PFSK-1 (cell line): ENCODE measurements around the gene CCR7.

ENCODE experiments used
- POLR2AphosphoS5 ChIP-seq: IDR thresholded peaks from 2 replicates; pipeline ENCODE4 v1.6.1; 2012; ENCODE audit warnings: low read depth, mild to moderate bottlenecking, control low read depth, low read length, moderate library complexity
- SIN3A ChIP-seq: IDR thresholded peaks from 2 replicates; pipeline ENCODE4 v1.6.1; 2012; ENCODE audit warnings: mild to moderate bottlenecking, low read length, moderate library complexity, borderline replicate concordance; ENCODE audit not compliant: insufficient read depth
- TAF1 ChIP-seq: IDR thresholded peaks from 2 replicates; pipeline ENCODE4 v1.6.1; 2012; ENCODE audit warnings: low read length, control low read depth, borderline replicate concordance; ENCODE audit not compliant: insufficient read depth
- TF ChIP-seq, protein P1 (sequence below), 2 experiments: IDR thresholded peaks; 2 replicates each; pipeline versions ENCODE4 v1.6.1 to v1.8.0; 2011 to 2012; ENCODE audit warnings: low read depth in 2 of 2, low read length in 2 of 2, control low read depth in 1 of 2, inconsistent platforms in 1 of 2, mild to moderate bottlenecking in 1 of 2, moderate library complexity in 1 of 2; ENCODE audit not compliant: insufficient read depth in 1 of 2

DNA sequence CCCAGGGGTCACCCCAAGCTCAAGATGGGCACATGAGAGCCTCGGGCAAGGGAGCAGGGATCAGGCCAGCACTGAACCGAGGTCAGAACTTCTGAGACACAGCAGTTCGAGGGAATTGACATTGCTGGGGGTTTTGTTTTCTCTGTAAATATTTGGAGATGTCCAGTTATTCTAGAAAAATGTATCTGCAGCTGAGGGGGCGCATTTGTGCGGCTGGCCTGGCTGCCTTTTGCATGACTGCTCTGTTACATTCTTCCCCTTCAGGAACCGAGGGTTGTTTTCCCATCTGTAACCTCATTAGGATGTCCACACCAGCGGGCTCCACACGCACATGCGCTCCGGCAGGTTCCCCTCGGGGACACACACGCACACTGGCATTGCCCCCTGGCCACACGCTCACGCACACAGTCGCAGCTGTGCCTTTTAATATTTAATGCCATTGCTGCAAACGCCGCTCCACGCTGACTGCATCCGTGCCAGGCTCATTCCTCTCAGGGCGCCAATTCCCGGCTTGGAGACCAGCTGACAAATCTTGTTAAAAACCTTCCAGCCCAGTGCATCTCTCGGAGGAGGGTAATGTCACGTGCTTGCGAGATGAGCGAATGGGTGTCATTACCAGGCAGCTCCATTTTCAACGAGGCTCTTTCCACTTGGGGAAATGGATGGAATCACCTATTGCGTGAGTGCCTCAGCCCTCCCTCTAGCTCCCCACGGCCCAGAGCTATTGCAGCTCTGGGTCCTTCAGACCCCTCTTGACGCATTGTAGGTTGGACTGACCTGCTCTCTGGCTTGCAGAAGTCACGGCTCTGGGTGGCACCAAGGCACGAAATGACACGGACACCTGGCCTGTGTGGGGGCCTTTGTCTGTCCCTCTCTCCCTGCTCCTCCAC, 13.1 kb downstream of the CCR7 start:
- TF ChIP-seq, protein P1, sequence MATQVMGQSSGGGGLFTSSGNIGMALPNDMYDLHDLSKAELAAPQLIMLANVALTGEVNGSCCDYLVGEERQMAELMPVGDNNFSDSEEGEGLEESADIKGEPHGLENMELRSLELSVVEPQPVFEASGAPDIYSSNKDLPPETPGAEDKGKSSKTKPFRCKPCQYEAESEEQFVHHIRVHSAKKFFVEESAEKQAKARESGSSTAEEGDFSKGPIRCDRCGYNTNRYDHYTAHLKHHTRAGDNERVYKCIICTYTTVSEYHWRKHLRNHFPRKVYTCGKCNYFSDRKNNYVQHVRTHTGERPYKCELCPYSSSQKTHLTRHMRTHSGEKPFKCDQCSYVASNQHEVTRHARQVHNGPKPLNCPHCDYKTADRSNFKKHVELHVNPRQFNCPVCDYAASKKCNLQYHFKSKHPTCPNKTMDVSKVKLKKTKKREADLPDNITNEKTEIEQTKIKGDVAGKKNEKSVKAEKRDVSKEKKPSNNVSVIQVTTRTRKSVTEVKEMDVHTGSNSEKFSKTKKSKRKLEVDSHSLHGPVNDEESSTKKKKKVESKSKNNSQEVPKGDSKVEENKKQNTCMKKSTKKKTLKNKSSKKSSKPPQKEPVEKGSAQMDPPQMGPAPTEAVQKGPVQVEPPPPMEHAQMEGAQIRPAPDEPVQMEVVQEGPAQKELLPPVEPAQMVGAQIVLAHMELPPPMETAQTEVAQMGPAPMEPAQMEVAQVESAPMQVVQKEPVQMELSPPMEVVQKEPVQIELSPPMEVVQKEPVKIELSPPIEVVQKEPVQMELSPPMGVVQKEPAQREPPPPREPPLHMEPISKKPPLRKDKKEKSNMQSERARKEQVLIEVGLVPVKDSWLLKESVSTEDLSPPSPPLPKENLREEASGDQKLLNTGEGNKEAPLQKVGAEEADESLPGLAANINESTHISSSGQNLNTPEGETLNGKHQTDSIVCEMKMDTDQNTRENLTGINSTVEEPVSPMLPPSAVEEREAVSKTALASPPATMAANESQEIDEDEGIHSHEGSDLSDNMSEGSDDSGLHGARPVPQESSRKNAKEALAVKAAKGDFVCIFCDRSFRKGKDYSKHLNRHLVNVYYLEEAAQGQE (IDR thresholded peaks at IDR 0.05; ENCODE audit: insufficient read depth in 1 of 2, low read depth in 2 of 2, low read length in 2 of 2): no peak
- TF ChIP-seq POLR2AphosphoS5: no peak
- no peak for TF ChIP-seq TAF1
- TF ChIP-seq SIN3A: no peak
